Measurements from ENCODE around the gene ZNF701.
"Not testable (repeated sequence)": the region's sequence is repeated elsewhere in the genome, so short reads cannot be mapped to it uniquely, and the experiment has no call there.

The ZNF701 gene

GRCh38 chr19:52590728-52591127 lies 20.6 kb downstream of the ZNF701 start:
- no peak overlapping the region for H3K27ac ChIP-seq
- H3K9me3 ChIP-seq (ENCODE audit: control insufficient read depth, low read length): no peaks in the 10 kb centered on the region
- H3K4me1 ChIP-seq: no peaks in the 10 kb centered on the region
- H3K27me3 ChIP-seq (ENCODE audit: control insufficient read depth, insufficient read depth, low read length): no peaks in the 10 kb centered on the region
- no peak overlapping the region for H2AFZ ChIP-seq
- H3K4me3 ChIP-seq (ENCODE audit: low read depth, low read length): no peak overlapping the region
- no peaks in the 10 kb centered on the region for H3K36me3 ChIP-seq (ENCODE audit: control insufficient read depth, insufficient read depth, low read length)
- H3K9ac ChIP-seq: no peak overlapping the region
- H3K4me2 ChIP-seq (ENCODE audit: low read length): no peak overlapping the region
- no peak for TF ChIP-seq CTCF (IDR thresholded peaks at IDR 0.05)
- no peaks in the 10 kb centered on the region for H3K79me2 ChIP-seq

DNA sequence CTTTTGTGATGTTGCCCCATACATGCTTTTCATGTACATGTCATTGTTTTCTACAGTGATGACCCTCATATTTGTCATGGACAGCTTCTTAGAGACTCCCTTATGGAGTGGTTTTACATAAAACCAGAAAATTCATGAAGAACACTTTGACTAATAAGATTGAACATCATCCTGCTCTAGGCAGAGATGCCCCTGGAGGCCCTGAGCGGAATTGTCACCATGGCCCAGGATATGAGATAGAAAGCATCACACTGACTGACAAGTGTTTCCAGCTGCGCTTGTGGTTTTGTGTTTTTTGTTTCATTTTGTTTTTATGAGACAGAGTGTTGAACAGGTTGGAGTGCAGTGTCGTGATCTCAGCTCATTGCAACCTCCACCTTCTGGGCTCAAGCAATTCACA lies 22.2 kb downstream of the ZNF701 start:
- Histone ChIP-seq H3K4me2 (ENCODE audit: low read length) (no peak overlapping the region), H3K9ac (no peak overlapping the region), H3K4me1 (no peaks in the 10 kb centered on the region), H2AFZ (no peak overlapping the region), H3K4me3 (ENCODE audit: low read depth, low read length) (no peak overlapping the region), H3K27me3 (ENCODE audit: control insufficient read depth, insufficient read depth, low read length) (no peaks in the 10 kb centered on the region), H3K9me3 (ENCODE audit: control insufficient read depth, low read length) (no peaks in the 10 kb centered on the region), H3K79me2 (no peaks in the 10 kb centered on the region), H3K27ac (no peak overlapping the region), H3K36me3 (ENCODE audit: control insufficient read depth, insufficient read depth, low read length) (no peaks in the 10 kb centered on the region)
- no peak for TF ChIP-seq CTCF (IDR thresholded peaks at IDR 0.05)

DNA sequence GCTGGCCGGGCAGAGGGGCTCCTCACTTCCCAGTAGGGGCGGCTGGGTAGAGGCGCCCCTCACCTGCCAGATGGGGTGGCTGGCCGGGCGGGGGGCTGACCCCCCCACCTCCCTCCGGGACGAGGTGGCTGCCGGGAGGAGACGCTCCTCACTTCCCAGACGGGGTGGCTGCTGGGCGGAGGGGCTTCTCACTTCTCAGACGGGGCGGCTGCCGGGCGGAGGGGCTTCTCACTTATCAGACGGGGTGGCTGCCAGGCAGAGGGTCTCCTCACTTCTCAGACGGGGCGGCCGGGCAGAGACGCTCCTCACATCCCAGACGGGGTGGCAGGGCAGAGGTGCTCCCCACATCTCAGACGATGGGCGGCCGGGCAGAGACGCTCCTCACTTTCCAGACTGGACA lies 23.4 kb downstream of the ZNF701 start:
- H3K9me3 ChIP-seq (ENCODE audit: control insufficient read depth, low read length); H3K36me3 ChIP-seq (ENCODE audit: control insufficient read depth, insufficient read depth, low read length); H3K4me3 ChIP-seq (ENCODE audit: low read depth, low read length); H2AFZ ChIP-seq; H3K27ac ChIP-seq; H3K9ac ChIP-seq; H3K4me2 ChIP-seq (ENCODE audit: low read length); H3K4me1 ChIP-seq; H3K27me3 ChIP-seq (ENCODE audit: control insufficient read depth, insufficient read depth, low read length); H3K79me2 ChIP-seq: not testable (repeated sequence)

DNA sequence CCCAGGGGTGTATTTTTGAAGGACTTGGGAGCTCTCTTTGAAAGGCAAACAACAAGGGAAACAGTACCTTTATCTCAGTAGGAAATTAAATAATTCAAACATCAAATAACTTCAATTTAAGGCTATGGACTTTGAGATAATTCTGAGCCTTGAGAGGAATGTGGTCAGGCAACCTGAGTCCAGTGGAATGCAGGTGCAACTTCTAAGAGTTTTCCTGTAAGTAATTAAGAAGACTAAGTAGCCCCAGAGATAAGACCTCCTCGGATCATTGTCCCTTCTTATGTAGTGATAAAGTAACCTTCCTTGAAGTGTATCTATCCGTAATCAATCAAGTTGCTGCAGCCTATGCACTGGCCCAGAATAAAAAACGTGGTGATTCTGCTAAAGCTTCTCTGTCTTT lies 29.2 kb downstream of the ZNF701 start:
- Histone ChIP-seq H3K4me3 (ENCODE audit: low read depth, low read length) (no peak overlapping the region), H3K27me3 (ENCODE audit: control insufficient read depth, insufficient read depth, low read length) (no peaks in the 10 kb centered on the region), H3K36me3 (ENCODE audit: control insufficient read depth, insufficient read depth, low read length) (no peaks in the 10 kb centered on the region), H3K9ac (no peak overlapping the region), H3K27ac (no peak overlapping the region), H2AFZ (no peak overlapping the region), H3K4me2 (ENCODE audit: low read length) (no peak overlapping the region), H3K79me2 (no peaks in the 10 kb centered on the region), H3K9me3 (ENCODE audit: control insufficient read depth, low read length) (no peaks in the 10 kb centered on the region), H3K4me1 (no peaks in the 10 kb centered on the region)
- no peak for TF ChIP-seq CTCF (IDR thresholded peaks at IDR 0.05)

GRCh38 chr19:52600639-52601024 lies 30.5 kb downstream of the ZNF701 start:
- Histone ChIP-seq H3K9ac (no peak overlapping the region), H3K36me3 (ENCODE audit: control insufficient read depth, insufficient read depth, low read length) (no peaks in the 10 kb centered on the region), H3K9me3 (ENCODE audit: control insufficient read depth, low read length) (no peaks in the 10 kb centered on the region), H3K27me3 (ENCODE audit: control insufficient read depth, insufficient read depth, low read length) (no peaks in the 10 kb centered on the region), H3K4me1 (no peaks in the 10 kb centered on the region), H3K79me2 (no peaks in the 10 kb centered on the region), H3K4me3 (ENCODE audit: low read depth, low read length) (peak overlapping the region; percentile 76), H3K27ac (no peak overlapping the region), H3K4me2 (ENCODE audit: low read length) (peak overlapping the region; percentile 99), H2AFZ (peak overlapping the region; percentile 89)
- TF ChIP-seq CTCF (IDR thresholded peaks at IDR 0.05): no peak
